Gastrocnemius medialis (tissue), 4 donors: ENCODE measurements around the gene MPV17L.

Experiments
- CTCF ChIP-seq, 5 experiments: fragments of 450-650 bp in 3 of 5; fragments of 200-600 bp in 2 of 5; sonication (generic) in 2 of 5; IDR thresholded peaks in 4 of 5; conservative IDR thresholded peaks in 1 of 5; 1 replicate in 4 of 5; 2 replicates in 1 of 5; pipeline ENCODE4 v1.5.1; 2016 to 2019; ENCODE audit warnings: antibody characterized with exemption in 5 of 5, mild to moderate bottlenecking in 3 of 5, moderate library complexity in 3 of 5
- POLR2A ChIP-seq, 2 donors: fragments of 450-650 bp; IDR thresholded peaks; one replicate each; pipeline ENCODE4 v1.6.1; 2017; ENCODE audit warnings: antibody characterized with exemption in 2 of 2, mild to moderate bottlenecking in 2 of 2, moderate library complexity in 2 of 2

DNA sequence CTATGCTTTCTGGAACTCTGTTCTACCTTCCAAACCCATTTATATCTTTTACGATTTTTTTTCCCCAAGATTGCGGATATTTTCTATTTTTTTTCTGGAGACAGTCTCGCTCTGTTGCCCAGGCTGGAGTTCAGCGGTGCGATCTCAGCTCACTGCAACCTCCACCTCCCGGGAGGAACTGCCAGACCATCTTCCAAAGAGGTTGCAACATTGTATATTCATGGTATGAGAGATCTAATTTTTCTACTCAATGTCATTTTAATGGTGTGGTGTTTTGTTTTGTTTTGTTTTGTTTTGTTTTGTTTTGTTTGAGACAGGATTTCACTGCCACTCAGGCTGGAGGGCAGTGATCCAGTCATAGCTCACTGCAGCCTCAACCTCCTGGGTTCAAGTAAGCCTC lies 30.3 kb downstream of the MPV17L start:
- TF ChIP-seq POLR2A (IDR thresholded peaks at IDR 0.05) (no peak), CTCF (IDR thresholded peaks at IDR 0.05 in 4 of 5, conservative IDR thresholded peaks at IDR 0.05 in 1 of 5) (no peak)
